Ishikawa (cell line): Measurements from ENCODE around the gene SLC25A31.

Experiments used
- CEBPB ChIP-seq: IDR thresholded peaks from 2 replicates; pipeline ENCODE4 v1.6.1; 2012
- EGR1 ChIP-seq: IDR thresholded peaks from 2 replicates; pipeline ENCODE4 v1.6.1; 2012
- MAX ChIP-seq: IDR thresholded peaks from 2 replicates; pipeline ENCODE4 v1.6.1; 2012
- RAD21 ChIP-seq: IDR thresholded peaks from 2 replicates; pipeline ENCODE4 v1.6.1; 2012; ENCODE audit warnings: low read depth
- TAF1 ChIP-seq: IDR thresholded peaks from 2 replicates; pipeline ENCODE4 v1.6.1; 2012; ENCODE audit warnings: low read depth, mild to moderate bottlenecking
- USF1 ChIP-seq: IDR thresholded peaks from 2 replicates; pipeline ENCODE4 v1.6.1; 2012

GRCh38 chr4:127809173-127809800 is 79.1 kb downstream of the SLC25A31 start:
- TF ChIP-seq EGR1 = no peak
- no peak for TF ChIP-seq RAD21
- TF ChIP-seq MAX = no peak
- no peak for TF ChIP-seq USF1
- TF ChIP-seq CEBPB = no peak
- TF ChIP-seq TAF1 = no peak
